Loucy (cell line): ENCODE data around the gene SLC6A20.
"Not testable (repeated sequence)": the region's sequence is repeated elsewhere in the genome, so short reads cannot be mapped to it uniquely, and the experiment has no call there.

Experiments
- H2AFZ ChIP-seq: fragments of 200-600 bp; sonication (generic); 2 replicates; pipeline ENCODE4 v1.6.0; 2016; ENCODE audit warnings: antibody characterized with exemption, mild to moderate bottlenecking, low read length, moderate library complexity
- H3F3A ChIP-seq: fragments of 200-600 bp; 2 replicates; pipeline ENCODE4 v1.6.0; 2016; ENCODE audit warnings: antibody characterized with exemption, low read depth, mild to moderate bottlenecking
- H3K27me3 ChIP-seq: fragments of 200-600 bp; sonication (generic); 2 replicates; pipeline ENCODE4 v1.6.1; 2014; ENCODE audit warnings: low read length, mild to moderate bottlenecking; ENCODE audit not compliant: insufficient read depth, poor library complexity, severe bottlenecking
- H3K36me3 ChIP-seq: fragments of 200-600 bp; sonication (generic); 2 replicates; pipeline ENCODE4 v1.6.1; 2016; ENCODE audit warnings: low read length; ENCODE audit not compliant: insufficient read depth
- H3K4me1 ChIP-seq: fragments of 200-600 bp; sonication (generic); 2 replicates; pipeline ENCODE4 v1.5.1; 2014; ENCODE audit warnings: low read length, mild to moderate bottlenecking; ENCODE audit not compliant: insufficient read depth, poor library complexity, severe bottlenecking
- H3K4me2 ChIP-seq: fragments of 200-600 bp; sonication (generic); 2 replicates; pipeline ENCODE4 v1.6.0; 2014; ENCODE audit warnings: antibody characterized with exemption, low read length, low read depth, mild to moderate bottlenecking; ENCODE audit not compliant: poor library complexity, severe bottlenecking
- H3K4me3 ChIP-seq: fragments of 200-600 bp; sonication (generic); 2 replicates; pipeline ENCODE4 v1.5.1; 2014; ENCODE audit warnings: low read length, mild to moderate bottlenecking, mixed read lengths; ENCODE audit not compliant: poor library complexity, severe bottlenecking
- H3K79me2 ChIP-seq: fragments of 200-600 bp; sonication (generic); 2 replicates; pipeline ENCODE4 v1.6.1; 2014; ENCODE audit warnings: low read length; ENCODE audit not compliant: insufficient read depth
- H3K9ac ChIP-seq: fragments of 200-600 bp; sonication (generic); 2 replicates; pipeline ENCODE4 v1.6.0; 2014; ENCODE audit warnings: mild to moderate bottlenecking, low read depth, low read length, moderate library complexity; ENCODE audit not compliant: poor library complexity, severe bottlenecking
- H3K9me2 ChIP-seq: fragments of 200-600 bp; sonication (generic); replicated peaks from 2 replicates; pipeline ENCODE4 v1.6.1; 2016; ENCODE audit warnings: low read depth, low read length, mixed read lengths
- H3K9me3 ChIP-seq: fragments of 200-600 bp; sonication (generic); 2 replicates; pipeline ENCODE4 v1.6.1; 2014; ENCODE audit warnings: mild to moderate bottlenecking, antibody characterized with exemption, low read length, low read depth; ENCODE audit not compliant: insufficient read depth
- H4K20me1 ChIP-seq: fragments of 200-600 bp; sonication (generic); 2 replicates; pipeline ENCODE4 v1.6.0; 2014; ENCODE audit warnings: antibody characterized with exemption, low read length, mild to moderate bottlenecking; ENCODE audit not compliant: insufficient read depth, poor library complexity, severe bottlenecking
- CTCF ChIP-seq: fragments of 200-600 bp; sonication (generic); conservative IDR thresholded peaks from 2 replicates; pipeline ENCODE4 v1.5.1; 2014; ENCODE audit warnings: mild to moderate bottlenecking, antibody characterized with exemption, low read length
- EZH2phosphoT487 ChIP-seq: fragments of 200-600 bp; IDR thresholded peaks from 2 replicates; pipeline ENCODE4 v1.6.1; 2018; ENCODE audit warnings: antibody characterized with exemption, mild to moderate bottlenecking, moderate library complexity, borderline replicate concordance

The SLC6A20 gene

DNA sequence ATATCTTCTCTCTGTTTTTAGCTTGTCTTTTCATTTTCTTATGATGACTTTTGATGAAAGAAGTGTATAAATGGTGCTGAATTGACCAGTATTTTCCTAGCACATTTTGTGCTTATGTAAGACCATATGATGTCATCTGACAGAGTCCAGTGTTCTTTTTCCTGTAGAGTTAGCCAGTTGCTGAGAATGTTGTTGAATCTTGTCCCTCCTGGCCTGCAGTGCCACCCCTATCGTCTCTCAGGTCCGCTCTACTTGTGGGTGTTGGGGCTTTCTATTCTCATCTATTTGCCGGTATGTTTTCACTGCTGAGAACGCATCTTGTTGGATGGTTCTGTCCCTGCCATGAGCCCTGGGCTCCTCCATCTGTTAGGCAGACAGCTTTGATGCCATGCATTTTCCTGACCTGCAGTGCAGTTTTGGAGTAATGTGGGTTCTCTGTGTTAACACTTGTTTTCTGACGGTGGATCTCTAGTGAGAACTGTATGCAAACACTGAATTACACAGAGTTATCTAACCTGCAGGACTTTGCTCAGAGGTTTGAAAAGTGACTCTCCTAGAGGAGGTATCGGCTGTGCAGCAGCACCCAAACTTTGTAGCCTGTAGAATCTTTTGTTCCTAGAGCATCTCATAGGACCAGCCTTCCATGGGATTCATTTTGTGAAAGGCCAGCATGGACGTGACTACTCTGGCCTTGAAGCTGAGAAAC lies 44.6 kb downstream of the SLC6A20 start:
- no peaks in the 10 kb centered on the region for H4K20me1 ChIP-seq
- H3K9me3 ChIP-seq: no peaks in the 10 kb centered on the region
- H3K4me2 ChIP-seq: no peak overlapping the region
- no peaks in the 10 kb centered on the region for H3K79me2 ChIP-seq
- H3K36me3 ChIP-seq: peaks cover 11% of the 10 kb centered on the region; the same call in 1 of the 2 replicates
- H3K4me1 ChIP-seq: no peaks in the 10 kb centered on the region
- no peaks in the 10 kb centered on the region for H3K9me2 ChIP-seq
- H3K27me3 ChIP-seq: no peaks in the 10 kb centered on the region
- no peaks in the 10 kb centered on the region for H3F3A ChIP-seq
- H2AFZ ChIP-seq: no peak overlapping the region
- no peak overlapping the region for H3K9ac ChIP-seq
- no peak for TF ChIP-seq EZH2phosphoT487
- no peak for TF ChIP-seq CTCF
- no peak overlapping the region for H3K4me3 ChIP-seq

DNA sequence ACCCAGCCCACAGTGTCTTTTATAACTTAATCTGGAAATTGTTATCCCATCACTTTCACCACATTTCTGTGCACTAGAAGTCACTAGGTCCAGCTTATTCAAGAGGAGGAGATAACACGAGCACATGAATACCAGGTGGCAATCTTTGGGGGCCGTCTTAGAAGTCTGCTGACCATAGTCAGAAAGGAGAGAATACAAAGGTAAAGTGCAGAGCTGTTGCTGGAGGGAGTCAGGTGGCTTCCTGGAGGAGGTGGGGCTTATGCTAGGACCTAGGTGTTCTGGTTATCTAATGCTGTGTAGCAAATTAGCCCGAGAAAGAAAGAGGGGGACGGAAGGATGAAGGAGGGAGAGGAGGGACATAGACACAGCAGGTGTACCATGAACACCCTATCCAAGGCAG lies 46.5 kb downstream of the SLC6A20 start:
- TF ChIP-seq CTCF: no peak
- no peak for TF ChIP-seq EZH2phosphoT487
- no peaks in the 10 kb centered on the region for H3K27me3 ChIP-seq
- peaks cover 28% of the 10 kb centered on the region; the same call in 1 of the 2 replicates for H3K36me3 ChIP-seq
- H2AFZ ChIP-seq: no peak overlapping the region
- H3K9me3 ChIP-seq: no peaks in the 10 kb centered on the region
- H3K4me2 ChIP-seq: no peak overlapping the region
- no peak overlapping the region for H3K9ac ChIP-seq
- no peaks in the 10 kb centered on the region for H3K79me2 ChIP-seq
- no peaks in the 10 kb centered on the region for H3F3A ChIP-seq
- H3K4me3 ChIP-seq: no peak overlapping the region
- H3K4me1 ChIP-seq: no peaks in the 10 kb centered on the region
- no peaks in the 10 kb centered on the region for H4K20me1 ChIP-seq
- no peaks in the 10 kb centered on the region for H3K9me2 ChIP-seq

- not testable (repeated sequence) for H4K20me1 ChIP-seq
Observed at GRCh38 chr3:45749036-45749600, 47.2 kb downstream of the SLC6A20 start.

DNA sequence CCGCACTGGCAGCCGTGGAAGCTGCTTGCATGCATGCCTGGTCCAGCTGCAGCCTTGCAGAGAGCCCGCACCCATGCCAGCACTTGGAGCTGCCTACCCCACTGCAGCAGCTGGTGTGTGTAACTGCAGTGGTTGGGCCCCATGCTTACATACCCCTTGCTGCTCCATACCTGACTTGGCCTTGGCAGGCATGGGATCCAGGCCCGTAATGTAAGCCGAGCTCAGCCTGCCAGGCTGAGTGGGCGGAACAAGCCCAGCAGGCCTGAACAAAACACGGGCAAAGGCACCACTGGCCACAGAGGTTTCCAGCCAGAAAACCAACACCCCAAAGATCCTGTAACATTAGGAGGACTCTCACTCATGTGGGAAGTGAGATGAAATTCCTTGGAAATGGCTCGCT lies 48.3 kb downstream of the SLC6A20 start:
- H3F3A ChIP-seq: no peaks in the 10 kb centered on the region
- no peaks in the 10 kb centered on the region for H3K79me2 ChIP-seq
- H3K27me3 ChIP-seq: no peaks in the 10 kb centered on the region
- no peaks in the 10 kb centered on the region for H3K4me1 ChIP-seq
- no peak overlapping the region for H3K4me2 ChIP-seq
- H3K9ac ChIP-seq: no peak overlapping the region
- H4K20me1 ChIP-seq: no peaks in the 10 kb centered on the region
- no peak for TF ChIP-seq CTCF
- TF ChIP-seq EZH2phosphoT487: no peak
- no peak overlapping the region for H2AFZ ChIP-seq
- H3K9me2 ChIP-seq: no peaks in the 10 kb centered on the region
- no peak overlapping the region for H3K4me3 ChIP-seq
- H3K9me3 ChIP-seq: no peaks in the 10 kb centered on the region
- H3K36me3 ChIP-seq: peaks cover 46% of the 10 kb centered on the region; the same call in 1 of the 2 replicates

More at GRCh38 chr3:45749036-45749600, 47.2 kb downstream of the SLC6A20 start:
- peaks cover 35% of the 10 kb centered on the region; the same call in 1 of the 2 replicates for H3K36me3 ChIP-seq
- not testable (repeated sequence) for H3K79me2 ChIP-seq, H3K9me3 ChIP-seq, H3K27me3 ChIP-seq, H3K4me1 ChIP-seq, H3F3A ChIP-seq, H3K9ac ChIP-seq, H3K4me2 ChIP-seq, H3K9me2 ChIP-seq, H2AFZ ChIP-seq, H3K4me3 ChIP-seq
